Renal cortex interstitium (tissue), 11 donors: ENCODE measurements around the gene PCSK4. TPM values are rescaled to one million over a fixed set of nuclear protein-coding genes. Genes with fewer than 3 reads are reported as not detected.
"Not testable (repeated sequence)": the region's sequence is repeated elsewhere in the genome, so short reads cannot be mapped to it uniquely, and the experiment has no call there.

Source experiments
- DNase-seq, 11 donors: peaks; one replicate each; pipeline ENCODE4 v3.0.0-alpha.2; 2013; ENCODE audit warnings: low read depth in 9 of 11, low spot score in 4 of 11; ENCODE audit errors: extremely low read depth in 1 of 11
- polyA plus RNA-seq, 3 donors: library from polyadenylated mRNA; unstranded; fragments of 120-200 nt; gene quantifications; one replicate each; pipeline ENCODE4 v1.2.1, GENCODE V29; 2013; ENCODE audit not compliant: insufficient read length in 3 of 3

The PCSK4 gene
- polyA plus RNA-seq, 3 donors = 4.4 to 11.4 (median 7.8) TPM

DNA sequence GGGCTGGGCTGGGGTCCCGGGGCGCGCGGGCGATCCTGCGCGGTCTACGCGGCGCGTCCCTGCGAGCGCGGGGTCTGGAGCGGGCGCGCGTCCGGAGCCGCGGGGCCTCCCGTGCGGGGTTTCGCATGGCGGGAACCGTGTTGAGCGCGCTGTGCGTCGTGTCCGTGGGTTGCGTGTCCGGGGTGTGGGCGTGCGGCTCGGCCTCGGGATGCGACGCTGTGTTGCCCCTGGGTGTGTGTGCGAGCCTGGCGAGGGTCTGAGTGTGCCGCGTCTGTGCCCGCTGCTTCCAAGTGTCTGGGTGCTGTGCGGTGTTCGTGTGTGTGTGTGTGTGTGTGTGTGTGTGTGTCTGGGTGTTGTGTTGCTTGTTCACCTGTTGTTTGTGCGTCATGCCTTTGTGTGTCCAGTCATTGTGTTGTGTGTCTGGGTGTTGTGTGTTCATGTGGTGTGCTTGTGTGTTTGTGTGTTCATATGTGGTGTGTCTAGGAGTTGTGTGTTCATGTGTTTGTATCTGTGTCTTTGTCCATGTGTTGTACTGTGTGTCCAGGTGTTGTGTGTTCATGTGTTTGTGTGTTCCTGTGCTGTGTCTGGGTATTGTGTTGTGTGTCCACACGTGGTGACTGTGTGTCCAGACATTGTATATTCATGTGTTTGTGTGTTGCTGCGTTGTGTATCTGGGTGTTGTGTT lies 34.3 kb upstream of the PCSK4 start:
- no peak for DNase-seq

DNA sequence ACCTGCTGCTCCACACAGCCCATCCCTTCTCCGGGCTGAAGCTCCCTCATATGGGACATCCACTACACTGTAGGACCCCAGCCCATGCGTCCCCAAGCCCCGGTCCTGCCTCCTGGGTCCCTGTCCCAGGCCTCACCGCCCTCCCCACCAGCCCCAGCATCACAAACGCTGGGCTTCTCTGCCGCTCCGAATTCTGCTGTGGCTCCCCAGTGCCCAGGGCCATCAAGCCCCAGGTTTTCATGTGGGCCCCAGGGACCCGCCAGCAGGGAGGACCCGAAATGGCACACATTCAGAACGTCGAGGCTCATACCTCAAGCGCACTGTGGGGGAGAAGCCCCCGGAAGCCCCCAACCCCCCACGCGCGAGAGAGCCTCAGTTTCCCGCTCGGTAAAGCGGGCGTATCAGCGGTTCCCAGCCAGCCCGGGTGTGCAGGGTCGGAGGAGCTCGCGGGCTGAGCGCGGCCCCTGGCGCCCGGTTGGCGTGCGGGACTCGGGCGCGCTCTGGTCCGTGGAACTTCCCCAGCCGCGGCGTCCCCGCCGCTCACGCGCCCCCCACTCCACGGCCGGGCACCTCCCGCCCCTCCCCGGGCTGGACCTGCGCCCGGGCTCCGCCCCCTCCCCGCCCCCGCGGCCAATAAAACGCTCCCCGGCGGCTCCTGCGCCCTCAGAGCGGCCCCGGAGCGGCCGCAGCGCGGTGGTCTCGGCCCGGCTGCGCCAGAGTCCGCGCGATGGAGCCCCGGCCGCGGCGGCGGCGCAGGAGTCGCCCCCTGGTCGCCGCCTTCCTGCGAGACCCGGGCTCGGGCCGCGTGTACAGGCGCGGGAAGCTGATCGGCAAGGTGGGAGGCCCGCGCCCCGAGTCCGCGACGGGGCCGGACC lies 33.5 kb upstream of the PCSK4 start, which contains the start of gene PLK5:
Gene PLK5, plus strand, starts transcription at position 666 of the 875 bp plus-strand sequence. CDS start 2,920 bp downstream, outside the sequence.
- DNase-seq = no peak

GRCh38 chr19:1522838-1523237 lies 32.7 kb upstream of the PCSK4 start:
- DNase-seq = no peak

DNA sequence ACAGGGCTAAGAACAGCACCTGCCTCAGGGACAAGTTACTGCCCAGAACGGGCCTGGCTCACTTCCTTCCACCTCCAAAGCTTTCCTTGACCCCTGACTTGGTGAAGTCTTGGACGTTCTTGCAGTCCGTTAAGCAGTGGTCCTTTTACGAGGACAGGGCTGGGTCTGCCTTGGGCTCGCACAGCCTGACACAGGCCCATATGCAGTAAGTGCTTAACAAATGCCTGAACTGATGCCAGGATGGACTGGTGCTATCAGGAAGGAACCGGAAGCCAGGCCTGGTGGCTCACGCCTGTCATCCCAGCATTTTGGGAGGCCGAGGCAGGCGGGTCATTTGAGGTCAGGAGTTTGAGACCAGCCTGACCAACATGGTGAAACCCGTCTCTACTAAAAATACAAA lies 31.9 kb upstream of the PCSK4 start:
- DNase-seq = no peak

GRCh38 chr19:1521636-1522035 lies 31.5 kb upstream of the PCSK4 start:
- no peak for DNase-seq

DNA sequence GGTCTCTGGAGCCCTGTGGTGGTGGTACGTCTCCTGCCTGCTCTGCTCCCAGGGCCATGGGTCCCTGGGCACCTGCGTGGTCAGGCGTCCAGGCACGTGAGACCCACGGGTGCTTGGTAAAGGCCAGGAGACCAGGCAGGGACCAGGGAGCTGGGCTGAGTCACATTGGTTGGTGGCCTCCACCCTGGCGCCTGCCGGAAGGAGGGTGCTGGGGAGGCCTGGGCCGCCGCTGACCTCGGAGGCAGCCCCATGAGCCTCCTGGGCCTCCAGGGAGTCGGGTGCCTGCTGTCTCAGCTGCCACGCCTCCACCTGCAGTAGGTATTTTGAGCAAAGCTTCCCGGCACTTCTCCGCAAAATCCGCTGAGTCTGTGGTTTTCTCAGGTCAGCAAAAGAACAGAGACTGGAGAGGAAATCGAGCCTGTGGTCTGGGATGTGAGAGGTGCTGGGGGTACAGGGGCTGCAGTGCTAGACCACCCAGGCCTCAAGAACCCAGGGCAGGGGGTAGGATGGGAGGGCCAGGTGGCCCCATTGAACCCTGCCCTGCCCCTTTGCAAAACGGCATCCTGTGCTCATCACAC lies 30.1 kb upstream of the PCSK4 start:
- no peak for DNase-seq

- not testable (repeated sequence) for DNase-seq
Observed at GRCh38 chr19:1519802-1520201, 29.7 kb upstream of the PCSK4 start.

DNA sequence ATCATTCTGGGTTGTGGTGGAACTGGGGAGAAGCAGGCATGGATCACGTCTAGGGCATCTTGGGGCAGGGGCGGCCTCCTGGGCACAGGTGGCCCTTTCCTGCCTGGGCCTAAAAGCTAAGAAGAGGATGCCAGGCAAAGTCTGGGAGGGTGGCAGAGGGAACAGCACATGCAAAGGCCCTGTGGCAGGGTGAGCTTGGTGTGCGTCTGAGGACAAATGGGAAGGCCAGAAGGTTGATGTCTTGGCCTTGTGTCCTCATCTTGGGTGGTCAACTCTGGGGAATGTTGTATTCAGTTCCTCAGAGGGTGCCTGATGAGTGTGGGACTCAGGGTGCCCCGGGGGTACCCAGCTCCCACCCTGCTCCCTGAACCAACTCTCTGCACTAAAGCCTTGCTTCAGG lies 28.3 kb upstream of the PCSK4 start:
- DNase-seq = no peak

- no peak for DNase-seq
Observed at GRCh38 chr19:1516395-1516753, 26.2 kb upstream of the PCSK4 start.

DNA sequence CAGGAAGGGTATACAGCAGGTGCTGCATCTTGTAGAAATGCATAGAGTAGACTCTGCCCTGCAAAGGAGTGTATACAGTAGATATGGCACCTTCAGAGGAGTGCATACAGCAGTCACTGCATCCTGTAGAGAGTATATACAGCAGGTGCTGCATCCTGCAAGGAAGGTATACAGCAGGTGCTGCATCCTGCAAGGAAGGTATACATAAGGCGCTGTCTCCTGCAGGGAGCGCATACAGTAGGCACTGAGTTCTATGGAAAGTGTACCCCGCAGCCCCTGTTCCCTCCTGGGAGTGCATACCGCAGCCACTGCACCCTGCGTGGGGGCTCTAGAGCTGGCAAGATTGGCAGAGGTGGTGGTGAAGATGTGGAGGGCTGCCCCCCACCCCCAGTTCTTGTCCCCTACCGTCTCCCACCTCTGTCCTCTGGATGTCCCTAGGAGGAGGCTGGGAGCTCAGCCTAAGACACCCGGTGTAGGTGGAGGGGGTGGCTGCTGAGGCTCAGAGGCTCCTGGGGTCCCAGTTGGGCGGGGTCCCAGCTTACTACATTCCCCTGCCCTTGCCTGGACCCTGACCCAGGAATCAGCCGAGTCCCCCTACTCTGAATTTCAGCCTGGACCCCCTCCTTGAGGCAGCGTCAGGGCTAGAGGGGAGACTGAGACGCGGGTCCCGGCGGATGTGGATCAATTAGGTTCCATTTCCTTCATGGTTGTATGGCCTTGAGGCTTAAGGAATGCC lies 25.0 kb upstream of the PCSK4 start:
- DNase-seq = no peak

- no peak for DNase-seq
Observed at GRCh38 chr19:1514295-1514661, 24.1 kb upstream of the PCSK4 start.

GRCh38 chr19:1513499-1514294 lies 23.5 kb upstream of the PCSK4 start:
- DNase-seq = no peak

- DNase-seq = no peak
Observed at GRCh38 chr19:1512671-1513498, 22.7 kb upstream of the PCSK4 start, which contains the start of gene ADAMTSL5. TSS of gene ADAMTSL5 (minus strand) at chr19:1513019. CDS start at chr19:1510943, 2,076 bp downstream.

DNA sequence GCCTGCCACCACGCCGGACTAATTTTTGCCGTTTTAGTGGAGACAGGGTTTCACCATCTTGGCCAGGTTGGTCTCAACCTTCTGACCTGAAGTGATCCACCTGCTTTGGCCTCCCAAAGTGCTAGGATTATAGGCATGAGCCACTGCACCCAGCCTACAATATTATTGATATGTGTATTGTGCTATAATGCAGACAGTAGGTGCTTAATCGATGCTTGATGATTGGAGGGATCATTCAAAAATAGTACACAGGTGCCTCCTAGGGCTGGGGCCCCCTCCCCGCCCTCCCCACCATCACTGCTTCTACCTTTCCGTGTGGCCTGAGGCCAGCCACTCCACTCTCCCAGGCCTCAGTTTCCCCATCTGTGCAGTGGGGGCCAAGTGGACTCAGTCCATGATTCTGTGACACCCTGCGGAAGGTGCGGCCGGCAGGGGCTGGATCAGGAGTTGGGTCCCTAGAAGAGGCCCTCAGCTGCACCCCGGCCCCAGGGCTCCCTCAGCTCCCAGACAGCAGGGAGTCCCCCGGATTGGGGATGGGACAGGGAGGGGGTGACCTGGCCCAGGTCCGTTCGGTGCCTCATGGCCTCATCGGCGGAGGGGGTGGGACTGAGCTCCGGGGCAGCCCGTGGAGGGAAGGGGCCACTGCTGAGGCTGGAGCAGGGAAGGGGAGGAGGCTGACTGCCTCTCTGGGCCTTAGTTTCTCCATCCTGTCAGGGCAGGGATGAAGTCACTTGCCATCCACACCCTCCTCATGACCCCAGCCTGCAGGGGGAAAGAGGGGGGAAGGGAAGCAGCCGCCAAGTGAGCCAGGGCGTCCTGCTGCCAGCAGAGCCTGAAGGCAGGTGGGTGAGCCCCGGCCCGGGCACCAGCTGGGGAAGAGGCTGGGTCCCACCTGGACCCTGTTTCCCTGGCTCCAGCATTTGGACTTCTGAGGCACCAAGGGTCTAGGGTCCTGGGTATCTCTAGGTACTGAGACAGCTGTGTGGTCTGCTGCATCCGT lies 21.5 kb upstream of the PCSK4 start:
- DNase-seq = no peak

DNA sequence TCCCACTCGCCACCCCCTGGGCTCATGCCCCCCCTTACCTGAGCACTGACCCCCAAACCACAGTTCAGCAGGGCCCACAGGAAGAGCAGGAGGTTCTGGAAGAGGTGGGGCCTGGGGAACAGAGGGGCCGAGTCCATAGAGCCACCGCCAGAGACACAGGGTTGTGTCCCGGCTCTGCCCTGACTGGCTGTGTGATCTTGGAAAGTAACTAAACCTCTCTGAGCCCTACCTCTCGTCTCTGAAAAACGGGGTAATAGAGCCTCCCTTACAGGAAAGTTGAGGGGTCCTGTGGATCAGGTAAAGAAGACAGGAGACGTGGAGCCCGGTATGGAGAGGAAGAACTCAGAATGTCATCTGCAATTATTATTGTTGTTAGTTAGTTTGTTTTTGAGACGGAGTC lies 20.7 kb upstream of the PCSK4 start:
- DNase-seq = no peak

DNA sequence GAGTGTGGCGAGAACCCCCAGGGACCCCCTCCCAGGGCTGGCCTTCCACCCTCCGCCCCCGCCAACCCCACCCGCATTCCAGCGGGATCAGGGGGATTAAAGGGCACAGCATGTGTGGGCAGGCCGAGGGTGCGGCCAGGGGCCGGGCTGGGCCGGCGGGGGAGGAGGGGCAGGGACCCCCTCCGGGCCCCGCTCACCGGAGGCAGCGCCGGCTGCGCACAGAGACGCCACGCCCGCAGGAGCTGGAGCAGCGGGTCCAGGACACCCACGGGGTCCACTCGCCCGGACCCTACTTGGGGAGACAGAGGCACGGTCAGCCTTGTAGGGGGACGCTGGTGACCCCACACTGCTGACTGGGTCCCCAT lies 20.3 kb upstream of the PCSK4 start:
- no peak for DNase-seq
